Sigmoid colon (tissue), 7 donors: ENCODE results near the gene BCAR3. TPM values are rescaled to one million over a fixed set of nuclear protein-coding genes. Genes with fewer than 3 reads are reported as not detected.
"Not testable (repeated sequence)": the region's sequence is repeated elsewhere in the genome, so short reads cannot be mapped to it uniquely, and the experiment has no call there.

Source experiments
- DNase-seq: peaks from one replicate; pipeline ENCODE4 v3.0.0-alpha.2; 2019
- H3K27ac ChIP-seq, 4 donors: fragments of 200-600 bp; sonication (generic); one replicate each; pipeline ENCODE4 v1.5.1; 2016 to 2019; ENCODE audit warnings: mild to moderate bottlenecking in 1 of 4
- H3K27me3 ChIP-seq, 3 donors: fragments of 200-600 bp; sonication (generic); one replicate each; pipeline ENCODE4 v1.5.1; 2019; ENCODE audit warnings: mild to moderate bottlenecking in 1 of 3
- H3K36me3 ChIP-seq, 4 donors: fragments of 200-600 bp; sonication (generic); one replicate each; pipeline ENCODE4 v1.5.1; 2016 to 2019
- H3K4me1 ChIP-seq, 4 donors: fragments of 200-600 bp; sonication (generic); one replicate each; pipeline ENCODE4 v1.5.1; 2017 to 2019
- H3K4me3 ChIP-seq, 4 donors: fragments of 200-600 bp; sonication (generic); one replicate each; pipeline ENCODE4 v1.5.1; 2017 to 2019; ENCODE audit warnings: mild to moderate bottlenecking in 2 of 4, moderate library complexity in 1 of 4
- H3K9me3 ChIP-seq, 4 donors: fragments of 200-600 bp in 3 of 4; sonication (generic) in 3 of 4; one replicate each; pipeline versions ENCODE4 v1.5.1 to v1.6.1; 2013 to 2019
- CTCF ChIP-seq, 4 experiments: fragments of 450-650 bp in 3 of 4; fragments of 200-600 bp in 1 of 4; IDR thresholded peaks; one replicate each; pipeline ENCODE4 v1.5.1; 2016 to 2019; ENCODE audit warnings: antibody characterized with exemption in 4 of 4, mild to moderate bottlenecking in 3 of 4, moderate library complexity in 2 of 4
- EP300 ChIP-seq, 4 donors: sonication (generic); formaldehyde crosslinking; IDR thresholded peaks; one replicate each; pipeline ENCODE4 v1.6.1; 2017; ENCODE audit warnings: antibody characterized with exemption in 4 of 4
- POLR2A ChIP-seq, 2 donors: fragments of 450-650 bp; IDR thresholded peaks; one replicate each; pipeline ENCODE4 v1.6.1; 2016; ENCODE audit warnings: antibody characterized with exemption in 2 of 2, mild to moderate bottlenecking in 2 of 2, moderate library complexity in 2 of 2
- POLR2AphosphoS5 ChIP-seq, 4 donors: sonication (generic); formaldehyde crosslinking; IDR thresholded peaks; one replicate each; pipeline ENCODE4 v1.6.1; 2017; ENCODE audit warnings: antibody characterized with exemption in 4 of 4
- WGBS, 2 donors: extraction: QIAGEN DNeasy Blood & Tissue Kit; methylation state at CpG; one replicate each; pipeline ENCODE4 v1.1.7; 2013; 5-methylcytosine and 5-hydroxymethylcytosine counted together
- intact Hi-C: fragments of 100-400 bp; cut with DNase I; formaldehyde crosslinking; loops from one replicate; pipeline ENCODE4 v1.15.1; 2023
- polyA plus RNA-seq, 3 donors: library from polyadenylated mRNA; stranded (reverse); fragments of 200-250 nt; gene quantifications; one replicate each; pipeline ENCODE4 v1.2.3, GENCODE V29; 2013
- total RNA-seq, 4 donors: library from RNA; depleted of rRNA; stranded (reverse); fragments of >200 nt; gene quantifications; one replicate each; pipeline ENCODE4 v1.1.0, GENCODE V29; 2016
- donor health status: healthy with polysubstance abuse.
- donor health status: Bipolar disorder and iron deficiency.
- donor health status: healthy.

BCAR3 gene
- total and polyA plus RNA-seq, 7 donors = 12.3 to 43.2 (median 22.1) TPM

GRCh38 chr1:93553886-93554490 is 127.6 kb downstream of the BCAR3 start:
- H3K36me3 ChIP-seq = peaks cover 0 to 21% (median 0%) of the 10 kb centered on the region in 4 donors
- 11 to 40% methylated on average over 4 of the region's 4 CpGs for WGBS, 2 donors
- not testable (repeated sequence) for H3K27me3 ChIP-seq, DNase-seq, H3K4me3 ChIP-seq, H3K9me3 ChIP-seq
- peak overlapping the region; percentile 17 to 56 (median 48) for H3K27ac ChIP-seq
- intact Hi-C loops = loop anchor here (10.0 kb wide), 1 partner anchor 109 kb away; the partner anchor contains the start of gene FNBP1L
- H3K4me1 ChIP-seq = peaks cover 0 to 24% (median 20%) of the 10 kb centered on the region in 4 donors
- peak in 3 of 4 donors; percentile 31 to 43 (median 33) for TF ChIP-seq POLR2AphosphoS5 (IDR thresholded peaks at IDR 0.05)
- TF ChIP-seq EP300 (IDR thresholded peaks at IDR 0.05) = peak in 1 of 4 donors; percentile 40

- WGBS, 2 donors = 21 to 51% methylated on average over 9 of the region's 9 CpGs
- Histone ChIP-seq H3K27ac (peak overlapping the region; percentile 17 to 56 (median 48)), H3K4me3 (no peak overlapping the region), H3K27me3 (no peaks in the 10 kb centered on the region), H3K36me3 (peaks cover 0 to 29% (median 0%) of the 10 kb centered on the region in 4 donors), H3K9me3 (no peaks in the 10 kb centered on the region), H3K4me1 (peaks cover 0 to 24% (median 20%) of the 10 kb centered on the region in 4 donors)
- intact Hi-C loops = loop anchor here (10.0 kb wide), 1 partner anchor 108 kb away; the partner anchor contains the start of gene FNBP1L
- TF ChIP-seq POLR2AphosphoS5 (IDR thresholded peaks at IDR 0.05) (peak in 1 of 4 donors; percentile 23), CTCF (IDR thresholded peaks at IDR 0.05) (no peak)
- DNase-seq = no peak
Observed at GRCh38 chr1:93552741-93553455, 128.7 kb downstream of the BCAR3 start.

GRCh38 chr1:93549811-93550210 is 131.8 kb downstream of the BCAR3 start:
- 77 to 85% methylated on average over 4 of the region's 4 CpGs for WGBS, 2 donors

GRCh38 chr1:93549131-93549530 is 132.5 kb downstream of the BCAR3 start:
- no peak overlapping the region for H3K4me3 ChIP-seq
- no peak for DNase-seq
- no peaks in the 10 kb centered on the region for H3K27me3 ChIP-seq
- intact Hi-C loops = no loop called here
- H3K4me1 ChIP-seq = peaks cover 0 to 16% (median 12%) of the 10 kb centered on the region in 4 donors
- no peaks in the 10 kb centered on the region for H3K9me3 ChIP-seq
- H3K36me3 ChIP-seq = peaks cover 0 to 38% (median 0%) of the 10 kb centered on the region in 4 donors
- no peak overlapping the region for H3K27ac ChIP-seq
- WGBS, 2 donors = 84 to 89% methylated on average over 1 of the region's 1 CpG
- TF ChIP-seq POLR2A (IDR thresholded peaks at IDR 0.05) (no peak), CTCF (IDR thresholded peaks at IDR 0.05) (no peak), POLR2AphosphoS5 (IDR thresholded peaks at IDR 0.05) (no peak), EP300 (IDR thresholded peaks at IDR 0.05) (no peak)

More at GRCh38 chr1:93549811-93550210, 131.8 kb downstream of the BCAR3 start:
- no peak for TF ChIP-seq POLR2AphosphoS5 (IDR thresholded peaks at IDR 0.05)
- no peak for TF ChIP-seq EP300 (IDR thresholded peaks at IDR 0.05)
- TF ChIP-seq POLR2A (IDR thresholded peaks at IDR 0.05) = no peak
- no peak for TF ChIP-seq CTCF (IDR thresholded peaks at IDR 0.05)
- Histone ChIP-seq H3K27me3 (no peaks in the 10 kb centered on the region), H3K27ac (no peak overlapping the region), H3K9me3 (no peaks in the 10 kb centered on the region), H3K36me3 (peaks cover 0 to 38% (median 0%) of the 10 kb centered on the region in 4 donors), H3K4me3 (no peak overlapping the region), H3K4me1 (peaks cover 0 to 23% (median 18%) of the 10 kb centered on the region in 4 donors)
- intact Hi-C loops = loop anchor here (10.0 kb wide), 1 partner anchor 105 kb away; the partner anchor contains the start of gene FNBP1L
- DNase-seq = no peak
